Uterus (tissue), 2 donors: ENCODE data around the gene DDX60.

Experiments used
- POLR2A ChIP-seq, 2 donors: fragments of 450-650 bp; IDR thresholded peaks; one replicate each; pipeline ENCODE4 v1.6.1; 2016; ENCODE audit warnings: antibody characterized with exemption in 2 of 2, mild to moderate bottlenecking in 1 of 2, moderate library complexity in 1 of 2
- TF ChIP-seq, protein P1 (sequence below), 4 experiments: fragments of 200-600 bp in 2 of 4; fragments of 450-650 bp in 2 of 4; sonication (generic) in 2 of 4; IDR thresholded peaks; one replicate each; pipeline ENCODE4 v1.5.1; 2016 to 2019; ENCODE audit warnings: antibody characterized with exemption in 4 of 4, mild to moderate bottlenecking in 2 of 4, moderate library complexity in 1 of 4

DNA sequence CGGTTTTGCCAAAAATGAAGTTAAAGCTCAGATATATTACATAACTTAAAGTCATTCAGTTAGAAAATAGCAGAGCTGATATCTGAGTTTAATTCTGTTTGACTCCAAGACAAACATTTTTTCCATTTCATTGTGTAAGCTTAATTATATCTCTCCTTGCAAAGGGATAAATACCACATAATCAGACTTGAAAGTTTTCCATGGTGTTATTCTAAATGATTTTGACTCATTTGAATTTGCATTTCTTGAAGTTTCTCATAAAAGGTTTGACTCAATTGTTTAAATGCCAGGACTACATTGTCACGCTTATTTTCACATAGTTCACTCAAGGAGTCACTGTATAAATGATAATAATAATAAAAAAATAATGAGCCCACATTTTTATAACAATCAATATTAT is 39.4 kb upstream of the DDX60 start:
- no peak for TF ChIP-seq POLR2A (IDR thresholded peaks at IDR 0.05)
- TF ChIP-seq, protein P1, sequence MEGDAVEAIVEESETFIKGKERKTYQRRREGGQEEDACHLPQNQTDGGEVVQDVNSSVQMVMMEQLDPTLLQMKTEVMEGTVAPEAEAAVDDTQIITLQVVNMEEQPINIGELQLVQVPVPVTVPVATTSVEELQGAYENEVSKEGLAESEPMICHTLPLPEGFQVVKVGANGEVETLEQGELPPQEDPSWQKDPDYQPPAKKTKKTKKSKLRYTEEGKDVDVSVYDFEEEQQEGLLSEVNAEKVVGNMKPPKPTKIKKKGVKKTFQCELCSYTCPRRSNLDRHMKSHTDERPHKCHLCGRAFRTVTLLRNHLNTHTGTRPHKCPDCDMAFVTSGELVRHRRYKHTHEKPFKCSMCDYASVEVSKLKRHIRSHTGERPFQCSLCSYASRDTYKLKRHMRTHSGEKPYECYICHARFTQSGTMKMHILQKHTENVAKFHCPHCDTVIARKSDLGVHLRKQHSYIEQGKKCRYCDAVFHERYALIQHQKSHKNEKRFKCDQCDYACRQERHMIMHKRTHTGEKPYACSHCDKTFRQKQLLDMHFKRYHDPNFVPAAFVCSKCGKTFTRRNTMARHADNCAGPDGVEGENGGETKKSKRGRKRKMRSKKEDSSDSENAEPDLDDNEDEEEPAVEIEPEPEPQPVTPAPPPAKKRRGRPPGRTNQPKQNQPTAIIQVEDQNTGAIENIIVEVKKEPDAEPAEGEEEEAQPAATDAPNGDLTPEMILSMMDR (IDR thresholded peaks at IDR 0.05), result no peak
